Thoracic aorta (tissue), 2 donors: ENCODE measurements around the gene TEX52. TPM values are rescaled to one million over a fixed set of nuclear protein-coding genes. Genes with fewer than 3 reads are reported as not detected.
A peak's percentile ranks its signal among the peaks of the same experiment; 100 is the strongest.

Experiments
- ATAC-seq: fragments of 150-250 bp; one replicate; pipeline ENCODE4 v1.8.0; 2017; ENCODE audit warnings: low read depth; ENCODE audit not compliant: insufficient number of reproducible peaks, low FRiP score
- DNase-seq: peaks from one replicate; pipeline ENCODE4 v3.0.0-alpha.2; 2020; ENCODE audit warnings: low spot score
- H3K27ac ChIP-seq, 2 donors: fragments of 200-600 bp; sonication (generic); 1 replicate in 1 of 2; 2 replicates in 1 of 2; pipeline ENCODE4 v1.5.1; 2016; ENCODE audit warnings: mild to moderate bottlenecking in 2 of 2, moderate library complexity in 2 of 2
- H3K27me3 ChIP-seq: fragments of 200-600 bp; sonication (generic); replicated peaks from 2 replicates; pipeline ENCODE4 v1.6.0; 2016; ENCODE audit warnings: mild to moderate bottlenecking; ENCODE audit not compliant: insufficient read depth
- H3K36me3 ChIP-seq: fragments of 200-600 bp; sonication (generic); one replicate; pipeline ENCODE4 v1.5.1; 2016
- H3K4me1 ChIP-seq, 2 donors: fragments of 200-600 bp; sonication (generic); 1 replicate in 1 of 2; 2 replicates in 1 of 2; pipeline versions ENCODE4 v1.5.1 to v1.6.0; 2016; ENCODE audit warnings: low read depth in 2 of 2, mild to moderate bottlenecking in 1 of 2; ENCODE audit not compliant: control insufficient read depth in 1 of 2
- H3K4me3 ChIP-seq: fragments of 200-600 bp; sonication (generic); 2 replicates; pipeline ENCODE4 v1.5.1; 2016; ENCODE audit warnings: mild to moderate bottlenecking
- H3K9me3 ChIP-seq: fragments of 200-600 bp; sonication (generic); 2 replicates; pipeline ENCODE4 v1.5.1; 2016
- total RNA-seq, 2 donors: library from RNA; depleted of rRNA; stranded (reverse); fragments of >200 nt; gene quantifications; one replicate each; pipeline versions ENCODE4 v1.1.0 to v1.2.3, GENCODE V29; 2016
- TF ChIP-seq, protein P1 (sequence below): fragments of 200-600 bp; sonication (generic); IDR thresholded peaks from one replicate; pipeline ENCODE4 v1.5.1; 2019; ENCODE audit warnings: antibody characterized with exemption

The TEX52 gene
- total RNA-seq, 2 donors from 2014 or later, result not detected

DNA sequence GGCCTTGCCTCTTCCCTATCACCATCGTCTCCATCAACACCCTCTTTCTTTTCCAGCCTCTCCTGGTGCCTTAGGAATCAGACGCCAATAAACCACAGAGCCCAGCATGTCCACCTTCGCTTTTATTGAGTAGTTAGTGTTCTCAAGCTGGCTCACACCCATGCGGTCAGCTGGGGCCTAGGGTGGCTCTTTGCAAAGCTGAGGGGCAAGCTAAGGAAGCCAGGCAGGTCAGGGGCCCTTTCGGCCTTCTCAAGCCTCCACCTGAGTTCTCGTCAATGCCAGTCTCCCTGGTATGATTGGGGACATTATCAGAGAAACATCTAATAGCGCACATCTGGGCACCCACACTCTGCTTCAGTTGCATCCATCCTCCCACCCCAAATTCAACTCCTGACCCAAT, 737 bp upstream of the TEX52 start:
- no peak overlapping the region for H3K27ac ChIP-seq
- no peak for DNase-seq
- ATAC-seq, result no peak
- no peaks in the 10 kb centered on the region for H3K27me3 ChIP-seq
- H3K4me1 ChIP-seq, result no peaks in the 10 kb centered on the region
- H3K4me3 ChIP-seq, result no peak overlapping the region
- no peaks in the 10 kb centered on the region for H3K9me3 ChIP-seq
- no peaks in the 10 kb centered on the region for H3K36me3 ChIP-seq
- TF ChIP-seq, protein P1, sequence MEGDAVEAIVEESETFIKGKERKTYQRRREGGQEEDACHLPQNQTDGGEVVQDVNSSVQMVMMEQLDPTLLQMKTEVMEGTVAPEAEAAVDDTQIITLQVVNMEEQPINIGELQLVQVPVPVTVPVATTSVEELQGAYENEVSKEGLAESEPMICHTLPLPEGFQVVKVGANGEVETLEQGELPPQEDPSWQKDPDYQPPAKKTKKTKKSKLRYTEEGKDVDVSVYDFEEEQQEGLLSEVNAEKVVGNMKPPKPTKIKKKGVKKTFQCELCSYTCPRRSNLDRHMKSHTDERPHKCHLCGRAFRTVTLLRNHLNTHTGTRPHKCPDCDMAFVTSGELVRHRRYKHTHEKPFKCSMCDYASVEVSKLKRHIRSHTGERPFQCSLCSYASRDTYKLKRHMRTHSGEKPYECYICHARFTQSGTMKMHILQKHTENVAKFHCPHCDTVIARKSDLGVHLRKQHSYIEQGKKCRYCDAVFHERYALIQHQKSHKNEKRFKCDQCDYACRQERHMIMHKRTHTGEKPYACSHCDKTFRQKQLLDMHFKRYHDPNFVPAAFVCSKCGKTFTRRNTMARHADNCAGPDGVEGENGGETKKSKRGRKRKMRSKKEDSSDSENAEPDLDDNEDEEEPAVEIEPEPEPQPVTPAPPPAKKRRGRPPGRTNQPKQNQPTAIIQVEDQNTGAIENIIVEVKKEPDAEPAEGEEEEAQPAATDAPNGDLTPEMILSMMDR, result no peak

- Histone ChIP-seq H3K27ac (no peak overlapping the region), H3K4me3 (no peak overlapping the region), H3K36me3 (no peaks in the 10 kb centered on the region), H3K4me1 (no peaks in the 10 kb centered on the region), H3K27me3 (no peaks in the 10 kb centered on the region), H3K9me3 (no peaks in the 10 kb centered on the region)
- DNase-seq, result no peak
- TF ChIP-seq, protein P1, result no peak
- no peak for ATAC-seq
Observed at GRCh38 chr12:2856051-2856450, 788 bp downstream of the TEX52 start.

DNA sequence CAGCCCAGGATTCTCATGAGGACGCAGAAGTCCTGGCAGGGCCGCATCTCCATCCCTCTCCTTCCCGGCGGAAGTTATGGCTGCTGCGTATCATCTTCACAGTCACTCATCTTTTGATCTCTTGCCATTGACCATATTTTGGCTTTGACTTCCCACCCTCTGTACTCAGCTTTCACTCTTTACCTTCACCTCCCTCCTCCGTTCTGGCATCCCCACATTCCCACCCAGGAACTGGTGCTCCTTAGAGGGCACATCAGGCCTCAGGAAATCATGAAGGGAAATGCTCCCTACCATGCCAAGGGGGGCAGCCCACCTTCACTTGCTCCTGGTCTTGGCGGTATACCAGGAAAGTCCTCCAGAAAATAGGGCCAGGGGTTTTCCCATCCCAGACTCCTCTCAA, 1.3 kb downstream of the TEX52 start:
- TF ChIP-seq, protein P1, result no peak
- DNase-seq (no peak), ATAC-seq (no peak)
- Histone ChIP-seq H3K9me3 (no peaks in the 10 kb centered on the region), H3K36me3 (no peaks in the 10 kb centered on the region), H3K27ac (no peak overlapping the region), H3K27me3 (no peaks in the 10 kb centered on the region), H3K4me3 (no peak overlapping the region), H3K4me1 (no peaks in the 10 kb centered on the region)

GRCh38 chr12:2854669-2855453, 2.0 kb downstream of the TEX52 start:
- H3K4me3 ChIP-seq, result no peak overlapping the region
- TF ChIP-seq, protein P1, result no peak
- DNase-seq (no peak), ATAC-seq (no peak)
- H3K36me3 ChIP-seq, result no peaks in the 10 kb centered on the region
- H3K27ac ChIP-seq, result no peak overlapping the region
- H3K27me3 ChIP-seq, result no peaks in the 10 kb centered on the region
- H3K4me1 ChIP-seq, result no peaks in the 10 kb centered on the region
- H3K9me3 ChIP-seq, result no peaks in the 10 kb centered on the region

GRCh38 chr12:2853626-2854025, 3.2 kb downstream of the TEX52 start:
- no peak overlapping the region for H3K27ac ChIP-seq
- no peaks in the 10 kb centered on the region for H3K27me3 ChIP-seq
- H3K4me1 ChIP-seq, result no peaks in the 10 kb centered on the region
- no peaks in the 10 kb centered on the region for H3K9me3 ChIP-seq
- no peaks in the 10 kb centered on the region for H3K36me3 ChIP-seq
- no peak overlapping the region for H3K4me3 ChIP-seq
- peak; percentile 39 for ATAC-seq
- TF ChIP-seq, protein P1, result peak; percentile 84
- DNase-seq, result peak; percentile 43
